Coronary artery (tissue), 2 donors: ENCODE results near the gene PHTF2.
"Not testable (repeated sequence)": the region's sequence is repeated elsewhere in the genome, so short reads cannot be mapped to it uniquely, and the experiment has no call there.

ENCODE experiments used
- DNase-seq: peaks from one replicate; pipeline ENCODE4 v3.0.0-alpha.2; 2017; ENCODE audit warnings: low spot score
- H3K27ac ChIP-seq, 2 donors: fragments of 200-600 bp; sonication (generic); one replicate each; pipeline ENCODE4 v1.5.1; 2016 to 2019
- H3K4me3 ChIP-seq: fragments of 200-600 bp; sonication (generic); 2 replicates; pipeline ENCODE4 v1.5.1; 2016; ENCODE audit warnings: mild to moderate bottlenecking, moderate library complexity
- TF ChIP-seq, protein P1 (sequence below): fragments of 200-600 bp; sonication (generic); IDR thresholded peaks from one replicate; pipeline ENCODE4 v1.5.1; 2019; ENCODE audit warnings: antibody characterized with exemption

Gene PHTF2

GRCh38 chr7:77991656-77992055 is 193.1 kb downstream of the PHTF2 start:
- no peak for DNase-seq
- Histone ChIP-seq H3K4me3 (no peak overlapping the region), H3K27ac (no peak overlapping the region)
- TF ChIP-seq, protein P1, sequence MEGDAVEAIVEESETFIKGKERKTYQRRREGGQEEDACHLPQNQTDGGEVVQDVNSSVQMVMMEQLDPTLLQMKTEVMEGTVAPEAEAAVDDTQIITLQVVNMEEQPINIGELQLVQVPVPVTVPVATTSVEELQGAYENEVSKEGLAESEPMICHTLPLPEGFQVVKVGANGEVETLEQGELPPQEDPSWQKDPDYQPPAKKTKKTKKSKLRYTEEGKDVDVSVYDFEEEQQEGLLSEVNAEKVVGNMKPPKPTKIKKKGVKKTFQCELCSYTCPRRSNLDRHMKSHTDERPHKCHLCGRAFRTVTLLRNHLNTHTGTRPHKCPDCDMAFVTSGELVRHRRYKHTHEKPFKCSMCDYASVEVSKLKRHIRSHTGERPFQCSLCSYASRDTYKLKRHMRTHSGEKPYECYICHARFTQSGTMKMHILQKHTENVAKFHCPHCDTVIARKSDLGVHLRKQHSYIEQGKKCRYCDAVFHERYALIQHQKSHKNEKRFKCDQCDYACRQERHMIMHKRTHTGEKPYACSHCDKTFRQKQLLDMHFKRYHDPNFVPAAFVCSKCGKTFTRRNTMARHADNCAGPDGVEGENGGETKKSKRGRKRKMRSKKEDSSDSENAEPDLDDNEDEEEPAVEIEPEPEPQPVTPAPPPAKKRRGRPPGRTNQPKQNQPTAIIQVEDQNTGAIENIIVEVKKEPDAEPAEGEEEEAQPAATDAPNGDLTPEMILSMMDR = no peak

- no peak for DNase-seq
- Histone ChIP-seq H3K4me3 (no peak overlapping the region), H3K27ac (no peak overlapping the region)
- TF ChIP-seq, protein P1 = no peak
These were observed 195.3 kb downstream of the PHTF2 start for GRCh38 chr7:77993838-77994237.

DNA sequence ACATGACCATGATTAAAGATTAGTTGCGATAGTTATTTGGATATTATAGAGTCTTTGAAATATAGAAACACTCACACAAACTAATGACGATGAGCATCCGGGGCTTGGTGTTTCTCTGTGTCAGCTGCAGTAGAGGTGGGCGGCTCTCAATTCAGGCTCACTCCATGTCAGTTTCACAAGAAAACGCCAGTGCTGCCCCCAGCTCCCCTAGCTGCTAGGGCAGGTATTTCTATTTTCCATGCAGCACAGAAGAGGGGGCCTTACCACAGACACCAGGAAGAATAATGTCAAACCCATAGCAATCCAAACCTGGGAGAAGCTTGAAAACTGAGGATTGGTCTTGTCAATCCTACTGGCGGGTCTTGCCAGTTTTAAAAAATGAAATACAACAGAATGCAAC is 197.1 kb downstream of the PHTF2 start:
- no peak for DNase-seq
- no peak overlapping the region for H3K4me3 ChIP-seq
- TF ChIP-seq, protein P1 = no peak
- H3K27ac ChIP-seq = no peak overlapping the region

DNA sequence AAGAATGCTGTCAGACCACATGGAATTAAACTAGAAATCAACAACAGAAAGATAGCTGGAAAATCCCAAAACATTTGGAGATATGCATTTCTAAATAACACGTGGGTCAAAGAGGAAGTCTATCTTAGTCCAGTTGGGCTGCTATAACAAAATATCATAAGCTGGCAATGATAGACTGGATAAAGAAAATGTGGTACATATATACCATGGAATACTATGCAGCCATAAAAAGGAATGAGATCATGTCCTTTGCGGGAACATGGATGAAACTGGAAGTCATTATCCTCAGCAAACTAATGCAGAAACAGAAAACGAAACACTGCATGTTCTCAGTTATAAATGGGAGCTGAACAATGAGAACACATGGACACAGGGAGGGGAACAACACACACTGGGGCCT is 200.6 kb downstream of the PHTF2 start:
- not testable (repeated sequence) for DNase-seq, H3K4me3 ChIP-seq, H3K27ac ChIP-seq

- no peak for DNase-seq
- TF ChIP-seq, protein P1 = no peak
- H3K4me3 ChIP-seq = no peak overlapping the region
- no peak overlapping the region for H3K27ac ChIP-seq
These were observed 203.4 kb downstream of the PHTF2 start for GRCh38 chr7:78002021-78002420.

GRCh38 chr7:78002715-78003114 is 204.1 kb downstream of the PHTF2 start:
- Histone ChIP-seq H3K4me3 (no peak overlapping the region), H3K27ac (no peak overlapping the region)
- DNase-seq = no peak
- TF ChIP-seq, protein P1 = no peak

DNA sequence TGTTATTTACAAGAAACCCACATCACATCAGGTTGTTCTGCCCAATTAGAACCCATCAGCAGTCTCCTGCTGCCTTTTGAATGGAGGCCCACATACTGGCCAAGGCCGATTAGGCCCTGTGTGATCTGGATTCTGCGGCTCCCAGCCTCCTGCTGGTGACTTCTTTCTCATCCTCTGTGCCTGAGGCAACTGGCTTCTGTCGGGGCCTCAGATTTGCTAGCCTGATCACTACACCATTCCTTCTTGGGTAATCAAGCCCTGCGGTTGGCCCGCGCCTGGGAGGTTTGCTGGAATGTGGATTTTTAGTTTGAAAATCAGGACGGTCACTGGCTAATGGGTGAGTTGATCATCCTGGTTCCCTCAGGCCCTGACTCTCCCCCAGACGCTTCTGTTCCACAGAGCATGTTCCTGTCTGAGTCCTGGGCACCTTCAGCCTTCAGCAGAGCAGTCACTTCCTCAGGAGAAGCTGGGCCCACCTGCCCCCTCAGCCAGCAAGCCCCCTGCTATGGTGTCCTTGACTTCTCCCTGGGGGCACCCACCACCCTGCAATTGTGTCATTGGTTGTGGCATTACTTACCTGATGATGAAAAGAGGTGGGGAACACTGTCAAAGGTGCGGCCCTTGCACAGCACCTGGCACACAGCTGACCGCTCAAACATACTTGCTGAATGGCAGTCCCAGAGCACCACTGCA is 207.6 kb downstream of the PHTF2 start:
- DNase-seq = no peak
- TF ChIP-seq, protein P1 = no peak

More for the DNA sequence above, 207.6 kb downstream of the PHTF2 start:
- H3K4me3 ChIP-seq = no peak overlapping the region
- H3K27ac ChIP-seq = no peak overlapping the region
